ENCODE results near the gene HSBP1L1. TPM values are rescaled to one million over a fixed set of nuclear protein-coding genes. Genes with fewer than 3 reads are reported as not detected.

HSBP1L1 gene
- total and polyA plus RNA-seq, 2 of the 13 experiments (the other 11 are each of a cell fraction or from before 2014, with no cell fraction given), result 22.6 to 45.1 TPM

GRCh38 chr18:79950515-79951341 lies 13.7 kb upstream of the HSBP1L1 start (continued):
- TF ChIP-seq, protein P1, sequence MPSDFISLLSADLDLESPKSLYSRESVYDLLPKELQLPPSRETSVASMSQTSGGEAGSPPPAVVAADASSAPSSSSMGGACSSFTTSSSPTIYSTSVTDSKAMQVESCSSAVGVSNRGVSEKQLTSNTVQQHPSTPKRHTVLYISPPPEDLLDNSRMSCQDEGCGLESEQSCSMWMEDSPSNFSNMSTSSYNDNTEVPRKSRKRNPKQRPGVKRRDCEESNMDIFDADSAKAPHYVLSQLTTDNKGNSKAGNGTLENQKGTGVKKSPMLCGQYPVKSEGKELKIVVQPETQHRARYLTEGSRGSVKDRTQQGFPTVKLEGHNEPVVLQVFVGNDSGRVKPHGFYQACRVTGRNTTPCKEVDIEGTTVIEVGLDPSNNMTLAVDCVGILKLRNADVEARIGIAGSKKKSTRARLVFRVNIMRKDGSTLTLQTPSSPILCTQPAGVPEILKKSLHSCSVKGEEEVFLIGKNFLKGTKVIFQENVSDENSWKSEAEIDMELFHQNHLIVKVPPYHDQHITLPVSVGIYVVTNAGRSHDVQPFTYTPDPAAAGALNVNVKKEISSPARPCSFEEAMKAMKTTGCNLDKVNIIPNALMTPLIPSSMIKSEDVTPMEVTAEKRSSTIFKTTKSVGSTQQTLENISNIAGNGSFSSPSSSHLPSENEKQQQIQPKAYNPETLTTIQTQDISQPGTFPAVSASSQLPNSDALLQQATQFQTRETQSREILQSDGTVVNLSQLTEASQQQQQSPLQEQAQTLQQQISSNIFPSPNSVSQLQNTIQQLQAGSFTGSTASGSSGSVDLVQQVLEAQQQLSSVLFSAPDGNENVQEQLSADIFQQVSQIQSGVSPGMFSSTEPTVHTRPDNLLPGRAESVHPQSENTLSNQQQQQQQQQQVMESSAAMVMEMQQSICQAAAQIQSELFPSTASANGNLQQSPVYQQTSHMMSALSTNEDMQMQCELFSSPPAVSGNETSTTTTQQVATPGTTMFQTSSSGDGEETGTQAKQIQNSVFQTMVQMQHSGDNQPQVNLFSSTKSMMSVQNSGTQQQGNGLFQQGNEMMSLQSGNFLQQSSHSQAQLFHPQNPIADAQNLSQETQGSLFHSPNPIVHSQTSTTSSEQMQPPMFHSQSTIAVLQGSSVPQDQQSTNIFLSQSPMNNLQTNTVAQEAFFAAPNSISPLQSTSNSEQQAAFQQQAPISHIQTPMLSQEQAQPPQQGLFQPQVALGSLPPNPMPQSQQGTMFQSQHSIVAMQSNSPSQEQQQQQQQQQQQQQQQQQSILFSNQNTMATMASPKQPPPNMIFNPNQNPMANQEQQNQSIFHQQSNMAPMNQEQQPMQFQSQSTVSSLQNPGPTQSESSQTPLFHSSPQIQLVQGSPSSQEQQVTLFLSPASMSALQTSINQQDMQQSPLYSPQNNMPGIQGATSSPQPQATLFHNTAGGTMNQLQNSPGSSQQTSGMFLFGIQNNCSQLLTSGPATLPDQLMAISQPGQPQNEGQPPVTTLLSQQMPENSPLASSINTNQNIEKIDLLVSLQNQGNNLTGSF (CRISPR knock-in tag; IDR thresholded peaks at IDR 0.05), result no peak
- TF ChIP-seq YEATS2 (CRISPR knock-in tag; IDR thresholded peaks at IDR 0.05; ENCODE audit: borderline replicate concordance) (no peak), KAT7 (CRISPR knock-in tag; IDR thresholded peaks at IDR 0.05; ENCODE audit: borderline replicate concordance) (no peak), ZFYVE20 (CRISPR knock-in tag; IDR thresholded peaks at IDR 0.05; ENCODE audit: borderline replicate concordance, low read depth) (0 out of 2 replicates have a peak, but pooled peaks have one; percentile 27), ZNF234 (CRISPR knock-in tag; conservative IDR thresholded peaks at IDR 0.05) (no peak), RBFOX2 (IDR thresholded peaks at IDR 0.05; ENCODE audit: low read depth, low read length) (peak; percentile 53; the same call in 1 of the 2 replicates), GTF2F1 (IDR thresholded peaks at IDR 0.05; ENCODE audit: low read length) (no peak), ARID4A (CRISPR knock-in tag; IDR thresholded peaks at IDR 0.05; ENCODE audit: borderline replicate concordance) (peak; percentile 44), MAZ (IDR thresholded peaks at IDR 0.05; ENCODE audit: borderline replicate concordance, low read depth, low read length) (no peak), MAZ (CRISPR knock-in tag; IDR thresholded peaks at IDR 0.05; ENCODE audit: low read depth) (0 out of 2 replicates have a peak, but pooled peaks have one; percentile 8), HMGXB4 (CRISPR knock-in tag; IDR thresholded peaks at IDR 0.05; ENCODE audit: borderline replicate concordance in 1 of 2, low read depth in 1 of 2) (0 out of 4 replicates have a peak, but pooled peaks of 1 of the 2 experiments have one; percentile 18)

Measured in HepG2 (cell line).